Superior temporal gyrus (tissue), 1 donor: ENCODE measurements around the gene NDUFA8.

Experiments used
- DNase-seq: peaks from one replicate; pipeline ENCODE4 v3.0.0-alpha.2; 2016; ENCODE audit errors: extremely low spot score

Gene NDUFA8

DNA sequence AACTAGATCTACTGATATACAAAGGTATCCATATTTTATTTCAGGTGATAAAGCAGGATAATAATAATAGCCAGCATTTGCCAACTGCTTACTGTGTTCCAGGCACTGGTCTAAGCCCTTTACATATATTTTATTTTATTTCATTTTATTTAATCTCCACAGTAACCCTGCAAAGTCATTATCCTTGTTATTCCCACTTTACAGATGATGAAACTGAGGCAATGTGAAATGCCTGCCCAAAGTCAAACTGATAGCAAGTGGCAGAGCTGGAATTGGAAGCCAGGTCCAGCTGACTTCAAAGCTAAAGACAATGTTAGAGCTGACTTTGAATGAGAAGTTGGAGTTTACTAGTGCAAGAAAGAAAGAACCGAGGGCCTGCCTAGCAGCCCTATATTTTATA, 25.0 kb upstream of the NDUFA8 start:
- no peak for DNase-seq

DNA sequence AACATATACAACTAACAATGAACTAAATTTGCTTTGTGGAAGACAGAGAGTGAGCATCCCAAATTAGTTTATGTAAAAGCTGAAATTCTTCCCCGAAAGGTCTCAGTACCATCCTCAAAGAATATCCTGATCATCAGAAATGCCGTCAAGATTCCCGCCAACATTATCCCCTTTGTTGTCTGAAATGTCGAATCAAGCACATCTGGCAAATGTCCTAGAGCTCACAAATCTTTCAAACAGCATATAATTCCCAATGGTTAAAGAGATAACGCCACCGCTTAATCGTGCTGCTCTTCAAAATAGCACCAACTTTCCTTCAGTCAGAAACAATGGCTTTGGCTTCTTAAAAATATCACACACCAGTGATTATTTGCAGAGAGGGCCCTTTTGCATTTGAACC, 23.9 kb upstream of the NDUFA8 start:
- DNase-seq, result no peak

DNA sequence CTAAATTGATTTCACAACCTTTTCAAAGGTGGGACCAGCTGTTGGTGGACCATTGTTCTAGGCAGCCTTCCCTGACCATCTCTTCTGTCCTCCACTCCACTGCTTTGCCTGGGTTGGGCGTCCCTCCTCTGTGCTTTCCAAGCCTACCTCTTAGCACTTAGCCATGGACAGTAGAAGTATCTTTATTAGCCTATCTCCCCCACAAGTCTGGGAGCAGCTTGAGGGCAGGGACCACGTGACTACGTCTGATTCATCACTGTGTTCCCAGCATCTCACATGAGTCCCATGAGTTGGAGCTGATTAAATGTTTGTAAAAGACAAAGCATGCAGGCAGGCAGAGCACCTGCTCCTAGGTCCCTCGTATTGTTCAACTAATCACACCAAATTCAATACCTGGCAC, 21.1 kb upstream of the NDUFA8 start:
- DNase-seq, result no peak

DNA sequence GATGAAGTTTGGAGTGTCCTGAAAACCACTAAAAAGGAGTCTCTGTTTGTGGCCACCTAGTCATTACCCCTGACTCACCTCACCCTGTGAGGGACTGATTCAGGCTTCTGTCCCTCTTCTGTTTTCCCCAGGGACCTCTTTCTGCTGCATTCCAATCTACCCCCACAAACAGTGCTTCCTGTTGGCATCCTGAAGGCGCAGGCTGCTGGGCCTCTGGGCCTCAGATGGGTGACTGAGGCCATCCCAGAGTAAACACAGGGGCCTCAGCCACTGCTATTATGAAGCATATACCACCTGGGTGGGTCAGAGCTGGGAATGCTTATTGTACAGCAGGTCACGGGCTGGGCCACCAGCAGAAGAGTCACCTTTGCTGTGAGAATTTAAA, 20.1 kb upstream of the NDUFA8 start:
- DNase-seq, result no peak

DNA sequence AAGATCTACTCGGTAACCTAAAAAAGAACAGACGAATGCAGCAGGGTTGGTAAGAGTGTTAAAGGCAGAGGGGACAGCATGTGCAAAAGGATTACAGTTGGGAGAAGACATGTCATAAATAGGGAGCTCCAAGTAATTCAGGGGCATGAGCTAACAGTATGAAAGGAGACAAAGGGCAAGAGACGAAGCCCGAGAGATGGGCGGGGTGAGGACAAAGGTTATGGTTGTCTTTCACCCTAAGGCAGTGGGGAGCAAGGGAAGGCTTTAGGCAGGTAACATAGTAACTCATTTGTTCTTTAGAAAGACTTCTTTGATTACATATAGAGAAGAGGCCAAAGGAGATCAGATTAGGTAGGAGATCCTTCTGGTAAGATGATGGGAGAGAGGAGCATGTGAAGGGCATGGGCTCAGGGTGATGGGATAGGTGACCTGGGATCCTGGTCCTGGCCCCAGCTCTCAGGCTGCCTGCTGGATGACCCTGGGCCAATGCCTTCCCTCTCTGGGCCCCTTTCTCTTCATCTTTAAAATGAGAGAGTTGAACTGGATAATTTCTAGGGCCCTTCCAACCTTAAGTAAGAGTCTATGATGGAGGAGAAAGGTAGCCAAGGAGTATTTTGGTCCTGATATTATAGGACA, 19.6 kb upstream of the NDUFA8 start:
- DNase-seq, result no peak

DNA sequence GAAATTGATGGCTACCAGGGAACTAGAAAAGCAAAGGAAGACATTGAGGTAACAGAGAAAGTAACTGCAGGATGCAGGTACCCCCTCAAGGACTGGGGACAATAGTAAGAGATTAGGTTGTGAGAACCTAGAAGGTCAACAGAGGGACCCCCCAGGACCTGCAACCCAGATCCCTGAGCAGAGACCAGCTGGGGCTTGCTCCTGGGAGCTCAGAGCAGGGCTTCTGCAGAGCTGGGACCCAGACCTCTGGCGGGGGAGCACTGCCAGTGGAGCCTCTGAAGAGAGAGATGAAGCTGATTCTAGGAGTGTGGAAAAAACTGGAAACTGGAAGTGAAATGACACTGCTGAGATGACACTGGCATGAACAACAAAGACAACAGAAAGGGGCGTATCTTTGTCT, 17.3 kb upstream of the NDUFA8 start:
- no peak for DNase-seq

DNA sequence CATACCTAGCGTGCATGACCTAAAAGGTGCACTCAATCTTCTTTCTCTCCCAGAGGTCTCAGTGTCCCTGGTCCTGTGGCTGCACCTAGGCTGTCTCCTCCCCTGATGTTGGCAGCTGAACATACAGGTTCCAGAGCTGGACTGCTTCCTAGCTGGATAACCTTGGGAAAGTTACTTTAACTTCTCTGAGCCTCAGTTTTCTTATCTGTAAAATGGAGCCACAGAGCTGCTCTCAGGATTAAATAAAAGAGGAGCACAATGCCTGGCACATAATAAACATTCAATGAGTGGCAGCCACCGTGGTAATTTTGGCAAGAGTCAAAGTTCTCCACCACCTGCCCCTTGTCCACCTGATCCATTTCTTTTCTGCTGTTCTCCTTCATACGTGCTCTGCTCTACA, 14.1 kb upstream of the NDUFA8 start:
- DNase-seq, result no peak

DNA sequence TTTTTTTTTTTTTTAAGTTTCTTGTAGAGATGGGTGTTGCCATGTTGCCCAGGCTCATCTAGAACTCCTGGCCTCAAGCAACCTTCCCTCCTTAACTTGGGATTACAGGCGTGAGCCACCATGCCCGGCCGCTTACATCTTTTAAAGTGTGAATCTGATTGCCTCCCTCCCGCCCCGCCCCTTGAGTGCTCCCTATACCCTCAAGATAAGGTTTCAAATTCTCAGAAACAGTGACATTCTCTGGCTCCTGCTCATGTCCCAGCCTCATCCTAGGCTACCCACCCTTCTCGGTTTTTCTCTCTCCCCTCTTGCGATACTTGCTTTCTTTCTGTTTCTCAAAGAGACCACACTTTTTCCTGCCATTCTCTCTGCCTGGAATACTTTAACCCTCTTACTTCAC, 12.6 kb upstream of the NDUFA8 start:
- DNase-seq, result no peak

DNA sequence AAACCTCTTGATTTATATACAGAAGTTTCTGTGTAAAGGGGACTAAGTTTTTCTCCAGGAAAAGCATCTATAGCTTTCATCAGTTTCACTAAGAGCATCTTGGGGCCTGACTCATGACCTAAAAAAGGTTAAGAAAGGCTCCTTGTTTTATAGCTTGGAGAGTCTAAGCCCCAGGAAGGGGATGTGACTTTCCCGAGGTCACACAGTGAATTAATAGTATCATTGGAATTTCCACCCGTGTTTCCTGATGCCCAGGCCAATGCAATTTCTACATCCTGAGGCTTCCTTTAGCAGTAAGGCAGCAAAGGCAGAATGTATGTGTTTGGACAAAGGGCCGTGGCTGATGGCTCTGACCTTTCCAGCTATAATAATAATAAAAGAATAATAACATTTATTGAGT, 8.8 kb upstream of the NDUFA8 start:
- no peak for DNase-seq

DNA sequence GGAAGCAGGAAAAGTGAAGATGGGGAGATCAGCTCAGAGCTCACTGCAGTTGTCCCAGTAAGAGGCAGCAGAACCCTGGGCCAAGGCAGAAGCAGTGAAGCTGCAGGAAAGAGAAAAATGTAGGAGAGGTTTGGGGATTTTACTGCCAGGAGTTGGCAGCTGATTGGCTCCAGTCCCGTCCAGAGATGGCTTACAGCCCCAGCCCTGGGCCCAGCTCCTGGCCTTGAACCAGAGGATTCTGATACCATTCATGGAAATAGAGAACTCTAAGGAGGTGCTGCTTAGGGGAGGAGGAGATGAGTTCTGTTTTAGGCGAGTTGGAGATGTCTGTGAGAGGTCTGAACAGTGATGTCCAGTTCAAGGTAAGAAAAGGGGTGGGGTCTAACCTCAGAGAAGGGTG, 4.7 kb upstream of the NDUFA8 start:
- DNase-seq, result no peak

DNA sequence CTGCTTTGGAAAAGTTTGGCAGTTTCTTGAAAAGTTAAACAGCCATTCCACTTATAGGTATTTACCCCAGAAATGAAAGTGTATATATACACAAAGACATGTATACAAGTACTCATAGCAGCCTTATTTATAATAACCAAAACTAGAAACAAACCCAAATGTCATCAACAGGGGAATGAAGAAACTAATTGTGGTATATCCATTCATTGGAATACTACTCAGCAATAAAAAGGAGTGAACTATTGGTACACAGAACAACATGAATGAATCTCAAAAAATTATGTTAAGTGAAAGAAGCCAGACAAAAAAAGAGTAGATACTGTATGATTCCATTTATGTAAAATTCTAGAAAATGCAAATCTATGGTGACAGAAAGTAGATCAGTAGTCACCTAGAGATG, 2.8 kb upstream of the NDUFA8 start:
- no peak for DNase-seq

DNA sequence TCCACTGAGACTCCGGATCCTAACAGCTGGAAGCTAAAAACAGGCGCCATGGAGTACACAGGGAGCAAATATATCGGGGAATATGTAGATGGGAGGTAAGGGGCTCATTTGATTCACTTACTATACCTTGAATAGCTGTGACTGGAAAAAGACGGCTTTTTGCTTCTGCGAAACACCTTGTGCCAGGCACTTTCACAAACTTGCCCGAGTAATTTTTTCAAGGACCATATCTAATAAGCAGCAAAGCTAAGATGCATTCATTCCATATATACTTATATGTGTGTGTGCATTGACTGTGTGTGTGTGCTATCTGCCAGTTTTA, 307 bp upstream of the NDUFA8 start:
- no peak for DNase-seq

DNA sequence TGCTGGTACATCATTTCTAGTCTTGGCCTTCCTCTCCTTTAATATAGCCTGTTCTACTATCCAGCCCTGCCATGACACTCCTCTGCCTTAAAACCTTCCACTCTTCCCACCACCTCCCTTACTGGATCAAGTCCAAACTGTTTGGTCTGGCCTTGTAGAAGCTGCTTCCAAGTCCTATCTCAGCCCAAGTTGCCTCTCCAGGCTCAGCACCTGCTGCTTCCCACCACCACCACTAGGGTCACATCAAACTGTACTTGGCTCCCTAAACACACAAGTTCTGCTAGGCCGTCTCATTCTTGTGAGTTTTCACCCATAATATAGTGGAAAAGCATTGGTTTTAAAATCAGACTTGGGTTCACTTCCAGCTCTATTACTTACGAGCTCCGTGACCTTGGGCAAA, 1.4 kb downstream of the NDUFA8 start:
- no peak for DNase-seq

DNA sequence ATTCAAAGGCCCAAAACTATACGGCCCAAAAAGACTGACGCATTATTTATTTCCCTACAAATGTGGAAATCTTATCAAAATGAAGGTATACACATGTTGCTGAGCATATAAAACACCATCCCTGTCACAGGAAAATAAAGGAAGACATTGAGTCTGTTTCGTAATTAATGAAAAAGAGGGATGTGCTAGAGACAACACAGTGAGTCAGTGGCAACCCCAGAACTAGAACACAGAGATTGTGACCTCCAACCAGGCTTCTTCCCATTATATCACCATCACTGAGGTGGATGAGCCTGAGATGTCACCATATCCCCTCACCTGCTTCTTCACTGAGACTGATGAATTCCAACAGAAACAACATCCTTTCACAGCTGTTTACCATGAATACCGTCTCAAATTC, 3.8 kb downstream of the NDUFA8 start:
- DNase-seq, result no peak

DNA sequence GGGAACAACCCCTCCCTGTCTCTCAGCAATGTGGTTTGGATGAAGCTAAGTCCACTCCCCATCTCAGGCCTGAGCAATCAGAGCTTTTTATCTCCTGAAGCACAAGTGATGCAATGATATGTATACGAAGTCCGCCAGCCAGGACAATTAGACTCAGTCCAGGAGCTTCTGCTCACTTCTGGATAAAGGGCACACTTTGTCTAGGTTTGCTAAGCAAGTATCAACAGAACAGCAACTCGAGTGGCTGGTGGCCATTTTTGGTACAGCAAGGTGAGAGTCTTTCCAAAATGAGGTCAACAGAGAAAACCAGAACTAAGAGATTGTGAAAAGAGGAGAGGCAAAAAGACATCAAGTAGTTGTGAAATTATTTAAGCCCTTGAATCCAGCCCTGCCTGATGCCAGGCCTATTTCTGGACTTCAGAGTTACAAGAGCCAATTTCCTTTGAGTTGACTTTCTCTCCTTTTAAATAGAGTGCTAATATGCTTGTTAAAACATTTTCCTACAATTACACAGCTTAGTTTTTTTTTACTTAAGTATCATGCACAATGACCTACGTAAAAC, 8.2 kb downstream of the NDUFA8 start:
- no peak for DNase-seq

DNA sequence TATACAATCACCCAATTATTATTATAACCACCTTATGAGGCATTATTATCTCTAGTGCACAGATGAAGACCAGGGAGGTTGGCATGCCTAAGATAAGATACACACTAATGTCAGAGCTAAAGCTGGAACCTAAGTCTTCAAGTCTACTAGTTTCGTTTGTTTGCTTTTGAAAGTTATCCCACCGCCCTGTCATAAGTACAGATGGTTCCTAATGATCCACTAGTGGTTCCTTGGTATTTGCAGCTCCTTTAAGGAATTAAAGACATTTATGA, 14.1 kb downstream of the NDUFA8 start:
- DNase-seq, result no peak

DNA sequence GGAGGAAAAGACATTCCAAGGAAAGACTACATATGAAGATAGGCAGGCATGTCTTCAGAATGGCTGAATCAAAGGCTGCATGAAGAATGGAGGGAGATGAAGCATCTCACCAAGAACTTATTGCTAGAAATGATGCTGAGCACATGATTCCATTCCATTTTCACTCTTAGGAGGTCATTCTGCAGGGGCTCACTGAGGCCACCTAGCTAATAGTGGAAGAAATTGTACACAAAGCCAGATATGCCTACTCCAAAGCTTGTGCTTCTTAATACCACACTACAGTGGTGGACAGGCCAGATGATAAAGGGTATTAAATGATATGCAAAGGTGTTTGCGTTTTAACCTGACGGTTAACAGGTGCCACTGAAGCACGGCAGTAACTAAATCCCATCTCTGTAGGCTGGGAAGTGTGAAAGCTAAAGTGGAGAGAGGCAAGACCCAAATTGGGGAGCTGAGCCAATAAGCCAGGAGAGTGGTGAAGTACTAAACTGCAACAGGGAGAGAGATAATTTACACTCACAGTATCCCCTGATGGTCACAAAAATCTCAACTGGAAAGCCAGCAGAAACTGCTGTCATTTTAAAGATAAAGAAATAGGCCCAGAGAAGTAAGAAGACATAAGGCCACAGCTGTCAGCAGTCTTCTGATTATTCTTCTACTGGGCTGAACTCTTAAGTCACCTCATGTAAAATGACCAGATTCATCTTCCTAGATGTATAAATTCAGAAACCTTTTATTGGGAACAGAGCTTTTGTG, 14.6 kb downstream of the NDUFA8 start:
- DNase-seq, result no peak

DNA sequence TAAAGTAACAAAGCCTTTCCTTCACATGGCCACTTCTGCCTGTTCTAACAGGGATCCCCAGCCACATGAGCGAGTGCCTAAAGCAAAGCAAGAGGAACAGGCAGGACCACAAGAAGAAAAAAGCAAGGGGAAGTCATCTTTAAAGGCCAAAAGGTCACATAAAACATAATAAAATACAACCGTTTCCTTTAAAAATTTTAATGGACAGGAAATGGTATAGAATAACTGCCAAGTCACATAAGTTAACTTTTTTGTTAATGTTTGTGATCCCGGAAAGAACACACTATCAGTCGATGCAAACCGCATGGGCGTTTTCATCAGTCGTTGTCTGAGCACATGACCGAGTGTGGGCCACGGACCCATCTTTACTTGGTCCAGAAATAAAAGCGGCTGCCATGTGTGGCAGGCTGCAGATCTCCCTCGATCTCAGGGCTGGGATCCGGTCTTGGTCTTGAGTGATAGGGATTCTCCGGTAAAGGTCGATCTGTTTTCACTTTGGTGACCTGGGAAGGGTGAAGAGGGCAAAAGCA, 15.6 kb downstream of the NDUFA8 start:
- no peak for DNase-seq

DNA sequence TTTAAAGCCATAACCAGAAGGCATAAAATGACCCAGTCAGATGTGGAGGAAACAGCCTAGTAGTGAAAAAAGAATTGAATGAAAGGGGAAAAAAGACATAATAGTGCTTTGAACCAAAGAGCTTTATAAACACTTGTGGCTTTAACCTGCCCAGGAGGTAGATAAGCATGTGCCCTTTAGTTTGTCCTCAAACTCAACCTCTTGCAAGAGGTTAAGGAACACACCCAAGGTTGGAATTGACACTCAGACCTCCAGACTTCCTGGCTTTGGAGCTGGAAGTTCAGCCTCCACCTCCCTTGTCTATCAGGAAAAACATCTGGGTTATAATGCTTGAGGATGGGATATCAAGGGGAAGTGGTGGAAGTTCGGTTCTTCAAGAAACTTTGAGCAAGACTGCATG, 16.3 kb downstream of the NDUFA8 start:
- DNase-seq, result no peak

DNA sequence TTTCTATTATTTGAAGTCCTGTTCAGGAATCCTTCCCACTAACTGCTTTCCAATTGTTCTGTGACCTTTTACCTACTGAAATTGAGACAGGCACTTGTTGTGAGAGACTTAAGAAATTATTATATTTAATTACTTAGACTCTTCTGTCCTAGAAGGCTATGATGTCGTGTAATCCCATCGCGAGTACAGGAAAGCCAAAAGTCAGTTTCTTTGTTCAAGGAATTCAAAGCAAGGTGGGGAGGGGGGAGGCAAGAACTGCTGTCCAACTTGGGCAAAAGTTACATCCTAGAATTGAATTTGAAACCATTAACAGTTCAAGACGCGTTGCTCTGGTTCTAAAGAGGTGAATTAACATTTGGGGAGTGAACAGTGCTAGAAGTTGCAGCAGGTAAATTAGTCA, 17.9 kb downstream of the NDUFA8 start:
- no peak for DNase-seq

DNA sequence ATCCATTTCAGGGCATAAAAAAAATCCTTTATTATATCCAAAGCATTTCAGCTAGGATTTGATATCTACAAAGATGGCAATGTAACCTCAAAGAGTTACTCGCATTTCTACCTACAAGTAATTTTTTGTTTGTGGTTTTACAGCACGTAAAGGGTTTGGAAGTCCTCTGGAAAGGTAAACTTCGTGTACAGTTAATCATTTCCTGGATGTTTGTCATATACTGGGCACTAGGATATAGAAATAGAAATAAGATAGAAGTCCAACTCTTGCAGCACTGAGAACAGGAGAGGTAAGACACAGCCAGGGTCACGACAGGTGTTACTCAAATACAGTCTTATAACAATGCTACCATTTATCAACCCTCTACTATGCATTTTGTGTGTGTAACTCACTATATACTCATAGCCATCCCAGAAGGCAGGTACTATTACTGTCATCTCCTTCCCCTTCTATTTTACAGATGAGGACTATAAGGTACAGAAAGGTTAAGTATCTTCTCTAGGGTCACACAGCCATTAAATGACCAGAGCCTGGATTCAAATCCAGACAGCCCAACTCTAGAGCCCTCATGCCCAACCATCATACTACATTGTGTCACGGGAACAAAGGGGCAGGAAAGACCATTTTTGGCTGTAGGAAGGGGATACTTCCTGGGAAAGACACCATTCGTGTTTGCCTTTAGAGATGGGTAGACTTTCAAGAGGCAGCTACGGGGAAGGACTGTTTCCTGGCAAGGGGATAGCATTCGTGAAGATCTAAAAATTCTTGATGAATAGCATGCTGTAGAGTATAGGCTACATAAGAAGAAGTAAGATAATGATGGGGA, 19.0 kb downstream of the NDUFA8 start:
- DNase-seq, result no peak

DNA sequence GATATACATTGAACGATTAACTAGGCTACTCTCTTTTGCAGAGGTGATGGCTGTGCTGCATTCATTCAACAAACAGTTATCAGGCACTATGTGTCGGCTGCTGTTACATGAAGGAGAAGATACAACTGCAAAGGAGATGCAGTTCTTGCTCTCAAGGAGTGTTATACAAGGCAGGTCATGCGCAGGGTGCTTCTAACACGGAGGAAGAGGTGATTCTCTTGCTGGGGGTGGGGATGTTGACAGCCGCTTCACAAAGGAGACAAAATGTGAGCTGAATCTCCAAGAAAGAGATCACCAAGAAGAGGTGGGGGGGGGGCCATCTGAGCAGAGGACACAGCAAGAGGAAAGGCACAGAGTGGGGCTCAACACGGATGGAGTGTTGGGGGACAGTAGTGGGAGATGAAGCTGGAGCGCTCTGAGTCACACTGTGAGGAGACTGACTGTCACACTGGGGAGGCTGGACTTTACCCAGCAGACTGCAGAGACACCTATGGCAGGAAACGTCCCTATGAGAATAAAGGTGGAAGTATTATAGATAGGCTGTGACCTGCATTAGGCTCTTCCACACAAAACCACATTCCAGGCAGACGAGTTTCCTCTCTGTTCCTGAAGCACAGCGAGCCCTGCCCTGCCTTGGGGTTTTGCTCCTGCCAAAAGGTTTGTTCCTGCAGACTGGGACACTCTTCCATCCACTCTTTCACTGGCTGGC, 20.9 kb downstream of the NDUFA8 start:
- DNase-seq, result no peak
